Prostate gland (tissue), 2 donors: ENCODE measurements around the gene NPIPB8. TPM values are rescaled to one million over a fixed set of nuclear protein-coding genes. Genes with fewer than 3 reads are reported as not detected.
"Not testable (repeated sequence)": the region's sequence is repeated elsewhere in the genome, so short reads cannot be mapped to it uniquely, and the experiment has no call there.

ENCODE experiments used
- DNase-seq: peaks from one replicate; pipeline ENCODE4 v3.0.0-alpha.2; 2019; ENCODE audit warnings: low spot score
- H3K27ac ChIP-seq, 2 donors: fragments of 200-600 bp; sonication (generic); 2 replicates each; pipeline ENCODE4 v1.5.1; 2017 to 2019
- H3K27me3 ChIP-seq: fragments of 200-600 bp; sonication (generic); replicated peaks from 2 replicates; pipeline ENCODE4 v1.5.1; 2019; ENCODE audit not compliant: insufficient read depth
- H3K36me3 ChIP-seq, 2 donors: fragments of 200-600 bp; sonication (generic); 1 replicate in 1 of 2; 2 replicates in 1 of 2; pipeline versions ENCODE4 v1.5.1 to v1.8.1; 2017 to 2019
- H3K4me1 ChIP-seq: fragments of 200-600 bp; sonication (generic); replicated peaks from 2 replicates; pipeline ENCODE4 v1.5.1; 2019
- H3K4me3 ChIP-seq, 2 donors: fragments of 200-600 bp; sonication (generic); 2 replicates each; pipeline ENCODE4 v1.5.1; 2017 to 2019
- H3K9me3 ChIP-seq: fragments of 200-600 bp; sonication (generic); 2 replicates; pipeline ENCODE4 v1.5.1; 2017
- CTCF ChIP-seq, 4 experiments: fragments of 200-600 bp in 2 of 4; fragments of 450-650 bp in 2 of 4; sonication (generic) in 2 of 4; IDR thresholded peaks; 1 replicate in 3 of 4; 2 replicates in 1 of 4; pipeline ENCODE4 v1.5.1; 2016 to 2019; ENCODE audit warnings: antibody characterized with exemption in 4 of 4, mild to moderate bottlenecking in 2 of 4, moderate library complexity in 2 of 4
- POLR2A ChIP-seq: fragments of 450-650 bp; IDR thresholded peaks from one replicate; pipeline ENCODE4 v1.6.1; 2016; ENCODE audit warnings: antibody characterized with exemption, mild to moderate bottlenecking
- POLR2AphosphoS5 ChIP-seq: sonication (generic); formaldehyde crosslinking; IDR thresholded peaks from one replicate; pipeline ENCODE4 v1.6.1; 2017; ENCODE audit warnings: antibody characterized with exemption
- WGBS: methylation state at CpG from one replicate; pipeline ENCODE4 v1.1.5; 2018; 5-methylcytosine and 5-hydroxymethylcytosine counted together
- intact Hi-C: fragments of 100-400 bp; cut with DNase I; formaldehyde crosslinking; loops from one replicate; pipeline ENCODE4 v1.14.2; 2022
- total RNA-seq, 2 donors: library from RNA; depleted of rRNA; stranded (reverse); fragments of >200 nt; gene quantifications; one replicate each; pipeline ENCODE4 v1.1.0, GENCODE V29; 2016

Gene NPIPB8
- total RNA-seq, 2 donors from 2014 or later: 6.0 TPM; not detected in 1

DNA sequence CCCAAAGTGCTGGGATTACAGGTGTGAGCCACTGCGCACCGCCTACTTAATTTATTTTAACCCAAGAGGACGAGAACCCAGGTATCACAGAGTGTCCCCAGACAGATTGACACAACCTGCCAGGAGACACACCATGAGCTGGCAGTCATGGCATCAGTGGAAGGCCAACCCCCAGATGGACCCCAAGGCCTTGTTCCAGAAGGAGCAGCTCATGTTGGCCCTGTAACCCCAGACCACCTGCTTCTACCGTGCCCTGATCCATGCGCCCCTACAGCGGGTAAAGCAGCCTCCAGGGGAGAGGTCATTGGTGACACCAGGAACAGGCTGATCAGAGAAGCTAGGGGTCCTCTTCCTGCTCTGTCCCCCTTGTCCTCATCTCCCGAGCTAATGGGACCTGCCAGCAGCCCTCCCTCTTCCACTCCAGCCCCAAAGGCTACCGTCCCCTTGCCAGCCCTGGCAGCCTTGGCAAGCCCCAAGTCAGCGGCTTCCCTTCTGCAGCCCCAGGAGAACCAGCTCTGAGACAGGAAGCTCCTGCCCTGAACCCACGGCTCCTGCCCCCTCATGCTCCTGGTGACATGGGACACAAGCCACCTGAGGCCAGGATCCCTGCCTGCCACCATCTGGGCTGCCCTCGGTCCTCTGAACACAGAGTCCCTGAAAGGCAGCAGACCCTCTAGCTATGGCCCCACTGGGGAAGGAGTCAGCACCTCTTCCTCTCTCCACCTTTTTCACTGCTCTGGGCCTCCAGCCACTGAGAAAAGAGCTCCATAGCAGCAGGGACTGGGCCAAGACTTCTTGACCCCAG is 34.3 kb upstream of the NPIPB8 start:
- TF ChIP-seq POLR2A (no peak), CTCF (IDR thresholded peaks at IDR 0.05) (no peak), POLR2AphosphoS5 (no peak)
- no peaks in the 10 kb centered on the region for H3K4me1 ChIP-seq
- no peaks in the 10 kb centered on the region for H3K9me3 ChIP-seq
- H3K36me3 ChIP-seq: no peaks in the 10 kb centered on the region
- intact Hi-C loops: no loop called here
- no peak overlapping the region for H3K4me3 ChIP-seq
- 79% methylated on average over 11 of the region's 11 CpGs for WGBS
- no peak for DNase-seq
- no peak overlapping the region for H3K27ac ChIP-seq
- no peaks in the 10 kb centered on the region for H3K27me3 ChIP-seq

- no peaks in the 10 kb centered on the region for H3K9me3 ChIP-seq
- no peak overlapping the region for H3K4me3 ChIP-seq
- 72% methylated on average over 8 of the region's 8 CpGs for WGBS
- DNase-seq: no peak
- no peak overlapping the region for H3K27ac ChIP-seq
- intact Hi-C loops: no loop called here
- H3K36me3 ChIP-seq: no peaks in the 10 kb centered on the region
- TF ChIP-seq CTCF (IDR thresholded peaks at IDR 0.05) (no peak), POLR2AphosphoS5 (no peak), POLR2A (no peak)
- no peaks in the 10 kb centered on the region for H3K27me3 ChIP-seq
- H3K4me1 ChIP-seq: no peaks in the 10 kb centered on the region
These were observed 33.7 kb upstream of the NPIPB8 start for GRCh38 chr16:28604186-28604565.

- intact Hi-C loops: no loop called here
- no peak overlapping the region for H3K4me3 ChIP-seq
- TF ChIP-seq POLR2AphosphoS5 (no peak), CTCF (IDR thresholded peaks at IDR 0.05) (no peak), POLR2A (no peak)
- no peaks in the 10 kb centered on the region for H3K4me1 ChIP-seq
- H3K9me3 ChIP-seq: no peaks in the 10 kb centered on the region
- no peak overlapping the region for H3K27ac ChIP-seq
- H3K27me3 ChIP-seq: no peaks in the 10 kb centered on the region
- 91% methylated on average over 16 of the region's 16 CpGs for WGBS
- DNase-seq: no peak
- no peaks in the 10 kb centered on the region for H3K36me3 ChIP-seq
These were observed 31.4 kb upstream of the NPIPB8 start for GRCh38 chr16:28606291-28607115.

- TF ChIP-seq POLR2A (no peak), CTCF (IDR thresholded peaks at IDR 0.05) (no peak)
- DNase-seq: no peak
- Histone ChIP-seq H3K4me1 (no peaks in the 10 kb centered on the region), H3K4me3 (no peak overlapping the region), H3K27ac (no peak overlapping the region), H3K27me3 (no peaks in the 10 kb centered on the region), H3K9me3 (no peaks in the 10 kb centered on the region), H3K36me3 (no peaks in the 10 kb centered on the region)
- WGBS: 96% methylated on average over 9 of the region's 9 CpGs
- intact Hi-C loops: no loop called here
These were observed 30.7 kb upstream of the NPIPB8 start for GRCh38 chr16:28607116-28607623.

DNA sequence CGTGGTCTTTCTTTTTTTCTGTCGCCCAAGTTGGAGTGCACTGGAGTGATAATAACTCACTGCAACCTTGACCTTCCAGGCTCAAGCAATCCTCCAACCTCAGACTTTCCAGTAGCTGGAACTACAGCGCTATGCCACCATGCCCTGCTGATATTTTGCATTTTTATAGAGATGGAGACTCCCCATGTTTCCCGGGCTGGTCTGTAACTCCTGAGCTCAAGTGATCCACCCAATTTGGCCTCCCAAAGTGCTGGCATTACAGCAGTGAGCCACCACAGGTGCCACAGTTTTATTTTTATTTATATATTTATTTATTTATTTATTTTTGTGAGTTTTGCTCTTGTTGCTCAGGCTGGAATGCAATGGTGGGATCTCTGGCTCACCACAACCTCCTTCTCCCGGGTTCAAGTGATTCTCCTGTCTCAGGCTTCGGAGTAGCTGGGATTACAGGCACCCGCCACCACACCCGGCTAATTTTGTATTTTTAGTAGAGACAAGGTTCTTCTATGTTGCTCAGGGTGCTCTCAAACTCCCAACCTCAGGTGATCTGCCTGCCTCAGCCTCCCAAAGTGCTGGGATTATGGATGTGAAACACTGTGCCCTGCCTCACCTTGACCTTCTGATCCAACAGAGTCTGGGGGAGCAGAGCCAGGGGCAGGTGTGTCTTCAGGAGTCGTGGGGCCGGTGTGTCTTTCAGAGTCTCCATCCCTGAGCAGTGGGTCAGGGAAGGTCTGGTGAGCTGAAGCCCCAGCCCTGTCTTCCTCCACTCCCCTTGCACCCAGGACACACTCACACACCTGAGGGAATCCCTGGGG is 30.0 kb upstream of the NPIPB8 start:
- 94% methylated on average over 10 of the region's 10 CpGs for WGBS
- H3K36me3 ChIP-seq, H3K4me3 ChIP-seq, H3K27me3 ChIP-seq, DNase-seq, H3K4me1 ChIP-seq, intact Hi-C loops, H3K9me3 ChIP-seq, H3K27ac ChIP-seq: not testable (repeated sequence)

DNA sequence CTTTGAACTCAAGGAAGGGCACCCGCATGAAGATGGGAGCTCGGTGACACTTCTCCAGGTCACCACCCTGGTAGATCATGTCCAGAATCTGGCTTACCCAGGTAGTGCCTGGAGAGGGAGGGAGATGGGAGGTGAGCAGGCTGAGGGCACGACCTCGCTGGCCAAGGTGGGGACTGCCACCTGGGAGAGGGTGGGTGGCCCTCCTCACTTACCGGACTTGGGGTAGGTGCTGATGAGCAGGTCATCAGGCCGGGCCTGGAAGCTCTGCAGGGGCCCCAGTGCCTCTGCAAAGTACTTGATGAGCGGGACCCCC is 29.4 kb upstream of the NPIPB8 start:
- DNase-seq, H3K4me1 ChIP-seq, intact Hi-C loops, H3K27me3 ChIP-seq, H3K4me3 ChIP-seq, H3K27ac ChIP-seq, H3K9me3 ChIP-seq, H3K36me3 ChIP-seq: not testable (repeated sequence)
- WGBS: 93% methylated on average over 6 of the region's 7 CpGs

- H3K4me1 ChIP-seq, H3K4me3 ChIP-seq, H3K27me3 ChIP-seq, H3K36me3 ChIP-seq, H3K27ac ChIP-seq, H3K9me3 ChIP-seq, intact Hi-C loops, DNase-seq: not testable (repeated sequence)
- WGBS: 82% methylated on average over 11 of the region's 11 CpGs
These were observed 28.8 kb upstream of the NPIPB8 start for GRCh38 chr16:28608867-28609596.
